Measurements from ENCODE around the gene LRSAM1.
A peak's percentile ranks its signal among the peaks of the same experiment; 100 is the strongest.

The LRSAM1 gene

DNA sequence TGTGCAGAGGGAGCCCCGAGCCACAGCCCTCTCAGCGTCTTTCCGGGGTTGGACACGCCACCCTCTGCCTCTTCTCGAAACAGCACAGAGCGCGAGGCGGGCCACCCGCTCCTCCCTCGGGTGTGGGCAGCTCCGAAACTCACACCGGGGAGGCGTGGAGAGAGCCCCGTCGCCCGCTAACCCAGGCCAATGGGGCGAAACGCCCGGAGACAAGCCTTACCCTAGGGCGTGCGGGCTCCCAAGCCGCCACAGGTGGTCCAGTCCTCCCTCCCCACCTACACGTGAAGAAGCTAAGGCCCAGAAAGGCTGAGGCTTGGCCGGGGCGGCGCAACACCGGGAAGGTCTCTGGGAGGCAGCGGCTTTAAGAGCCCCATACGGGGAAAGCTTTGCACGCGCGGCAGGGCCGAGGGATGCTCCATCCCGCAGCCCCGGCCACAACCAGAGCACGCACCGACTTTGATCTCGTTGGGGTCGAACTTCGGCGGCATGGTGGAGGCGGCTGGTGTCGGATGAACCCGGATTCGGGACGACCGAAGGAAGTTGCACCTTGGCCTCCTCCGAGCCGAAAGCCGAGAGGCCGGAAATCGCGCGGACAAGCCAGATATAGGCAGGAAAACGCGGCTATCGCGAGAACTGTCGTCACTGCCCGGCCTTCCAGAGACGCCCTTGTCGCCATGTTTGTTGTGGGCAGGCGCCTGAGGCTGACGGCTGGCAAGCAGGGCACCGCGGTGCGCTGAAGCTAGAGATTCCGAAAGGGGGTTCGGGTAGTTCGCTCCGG, at the start of gene LRSAM1, which contains the start of gene RPL12:
Gene LRSAM1, plus strand, starts transcription at position 681 of the 778 bp plus-strand sequence. CDS start 3,018 bp downstream, outside the sequence.
Gene RPL12, minus strand, starts transcription at position 577 of the 778 bp plus-strand sequence. Its CDS starts 89 bp downstream, at position 488.
- peak; percentile 92 for DNase-seq (ENCODE audit: low spot score)

DNA sequence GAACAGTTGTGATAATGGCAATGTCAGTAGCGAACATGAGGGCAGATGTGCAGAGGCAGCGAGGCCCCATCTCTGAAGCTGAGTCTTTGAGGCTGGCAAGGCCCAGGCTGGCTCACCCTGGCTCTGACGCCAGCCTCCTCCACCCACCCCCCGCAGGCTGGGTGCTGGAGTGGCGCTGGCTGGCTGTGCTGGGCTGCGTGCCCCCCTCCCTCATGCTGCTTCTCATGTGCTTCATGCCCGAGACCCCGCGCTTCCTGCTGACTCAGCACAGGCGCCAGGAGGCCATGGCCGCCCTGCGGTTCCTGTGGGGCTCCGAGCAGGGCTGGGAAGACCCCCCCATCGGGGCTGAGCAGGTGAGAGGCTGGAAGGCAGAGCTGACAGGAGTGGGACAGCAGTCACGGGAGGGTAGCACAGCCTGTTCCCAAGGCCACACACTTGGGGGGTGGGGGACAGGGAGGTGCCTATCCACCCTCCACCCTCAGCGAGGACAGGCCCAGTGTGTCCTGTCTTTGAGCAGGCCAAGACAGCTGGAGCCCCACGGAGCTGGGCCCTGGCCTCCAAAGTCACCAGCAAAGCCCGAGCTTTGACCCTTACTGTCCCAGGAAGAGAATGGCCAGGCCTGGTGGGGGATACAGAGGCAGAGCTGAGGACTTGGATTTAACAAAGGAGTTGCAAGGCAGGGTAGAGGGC, 48.8 kb upstream of the LRSAM1 start:
- DNase-seq (ENCODE audit: low spot score) = no peak

DNA sequence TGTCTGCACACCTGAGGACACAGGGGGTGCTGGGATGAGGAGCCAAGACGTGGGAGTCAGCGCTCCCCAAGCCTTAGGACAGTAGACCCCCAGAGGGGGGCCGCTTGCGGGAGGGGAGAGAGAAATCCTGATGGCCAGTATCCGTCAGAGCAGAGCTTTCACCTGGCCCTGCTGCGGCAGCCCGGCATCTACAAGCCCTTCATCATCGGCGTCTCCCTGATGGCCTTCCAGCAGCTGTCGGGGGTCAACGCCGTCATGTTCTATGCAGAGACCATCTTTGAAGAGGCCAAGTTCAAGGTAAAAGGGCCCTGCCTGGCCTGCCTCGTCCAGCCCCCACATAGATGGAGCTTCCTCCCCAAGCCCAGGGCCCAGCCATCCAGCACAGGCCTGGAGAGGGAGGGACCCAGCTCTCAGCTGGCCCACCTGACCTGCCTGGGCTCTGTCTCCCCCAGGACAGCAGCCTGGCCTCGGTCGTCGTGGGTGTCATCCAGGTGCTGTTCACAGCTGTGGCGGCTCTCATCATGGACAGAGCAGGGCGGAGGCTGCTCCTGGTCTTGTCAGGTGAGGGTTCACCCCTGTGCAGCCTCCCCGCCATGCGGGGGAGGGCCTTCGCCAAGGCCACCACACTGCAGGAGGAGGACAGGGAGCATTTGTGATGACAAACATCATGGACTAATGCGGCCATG, 47.7 kb upstream of the LRSAM1 start:
- no peak for DNase-seq (ENCODE audit: low spot score)

DNA sequence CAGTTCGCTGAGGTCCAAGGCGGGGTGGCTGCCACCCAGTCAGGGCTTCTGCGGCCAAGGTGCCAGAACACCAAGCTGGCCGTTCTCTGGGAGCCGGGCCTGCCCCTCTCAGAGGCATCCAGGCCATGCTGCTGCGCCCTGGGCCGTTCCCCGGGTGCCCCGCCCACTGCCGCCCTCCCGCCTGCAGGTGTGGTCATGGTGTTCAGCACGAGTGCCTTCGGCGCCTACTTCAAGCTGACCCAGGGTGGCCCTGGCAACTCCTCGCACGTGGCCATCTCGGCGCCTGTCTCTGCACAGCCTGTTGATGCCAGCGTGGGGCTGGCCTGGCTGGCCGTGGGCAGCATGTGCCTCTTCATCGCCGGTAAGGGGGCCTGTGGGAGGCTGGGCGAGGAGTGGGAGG, 46.7 kb upstream of the LRSAM1 start:
- DNase-seq (ENCODE audit: low spot score) = no peak

DNA sequence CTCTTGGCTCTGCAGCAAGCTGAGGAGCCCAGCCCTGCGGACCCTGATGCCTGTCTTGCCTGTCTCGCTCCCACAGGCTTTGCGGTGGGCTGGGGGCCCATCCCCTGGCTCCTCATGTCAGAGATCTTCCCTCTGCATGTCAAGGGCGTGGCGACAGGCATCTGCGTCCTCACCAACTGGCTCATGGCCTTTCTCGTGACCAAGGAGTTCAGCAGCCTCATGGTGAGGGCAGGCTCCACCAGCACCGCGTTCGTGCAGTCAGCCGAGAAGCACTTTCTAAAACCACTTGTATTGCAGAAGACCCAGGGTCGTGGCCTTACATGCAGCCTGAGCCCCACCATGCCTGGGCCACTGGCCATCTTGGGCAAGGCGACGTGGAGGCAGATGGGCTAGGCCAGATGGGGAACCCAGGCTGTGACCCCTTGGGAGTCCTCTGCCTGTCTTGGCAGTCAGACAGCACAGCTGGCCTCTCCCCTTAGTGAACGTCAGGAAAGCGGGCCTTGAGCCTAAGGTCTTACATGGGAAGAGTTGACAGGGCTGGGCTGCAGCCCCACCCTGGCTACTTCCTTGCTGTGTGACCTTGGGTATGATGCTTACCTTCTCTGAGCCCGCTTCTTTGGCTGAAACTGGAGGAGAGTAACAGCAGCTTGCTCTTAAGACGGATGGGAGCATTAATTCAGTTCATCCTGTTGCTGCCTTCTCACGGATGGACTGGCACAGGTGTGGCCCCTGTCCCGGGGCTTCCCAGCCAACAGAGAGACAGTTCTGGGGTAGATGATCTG, 45.8 kb upstream of the LRSAM1 start:
- DNase-seq (ENCODE audit: low spot score) = no peak

DNA sequence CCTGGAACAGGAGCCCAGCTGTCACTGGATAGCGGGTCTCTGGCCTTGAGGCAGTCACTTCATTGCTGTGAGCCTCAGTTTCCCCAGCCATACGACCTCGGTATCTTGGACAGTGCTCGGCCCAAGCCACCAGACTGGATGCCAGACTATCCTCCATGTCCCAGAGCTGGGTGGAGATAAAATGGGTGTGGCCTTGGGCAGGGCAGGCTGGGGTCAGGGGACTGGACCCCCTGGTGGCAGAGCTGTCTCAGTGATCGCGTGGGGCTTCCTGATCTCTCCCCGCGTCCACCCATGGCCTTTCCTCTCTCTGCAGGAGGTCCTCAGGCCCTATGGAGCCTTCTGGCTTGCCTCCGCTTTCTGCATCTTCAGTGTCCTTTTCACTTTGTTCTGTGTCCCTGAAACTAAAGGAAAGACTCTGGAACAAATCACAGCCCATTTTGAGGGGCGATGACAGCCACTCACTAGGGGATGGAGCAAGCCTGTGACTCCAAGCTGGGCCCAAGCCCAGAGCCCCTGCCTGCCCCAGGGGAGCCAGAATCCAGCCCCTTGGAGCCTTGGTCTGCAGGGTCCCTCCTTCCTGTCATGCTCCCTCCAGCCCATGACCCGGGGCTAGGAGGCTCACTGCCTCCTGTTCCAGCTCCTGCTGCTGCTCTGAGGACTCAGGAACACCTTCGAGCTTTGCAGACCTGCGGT, 44.4 kb upstream of the LRSAM1 start:
- DNase-seq (ENCODE audit: low spot score) = no peak

DNA sequence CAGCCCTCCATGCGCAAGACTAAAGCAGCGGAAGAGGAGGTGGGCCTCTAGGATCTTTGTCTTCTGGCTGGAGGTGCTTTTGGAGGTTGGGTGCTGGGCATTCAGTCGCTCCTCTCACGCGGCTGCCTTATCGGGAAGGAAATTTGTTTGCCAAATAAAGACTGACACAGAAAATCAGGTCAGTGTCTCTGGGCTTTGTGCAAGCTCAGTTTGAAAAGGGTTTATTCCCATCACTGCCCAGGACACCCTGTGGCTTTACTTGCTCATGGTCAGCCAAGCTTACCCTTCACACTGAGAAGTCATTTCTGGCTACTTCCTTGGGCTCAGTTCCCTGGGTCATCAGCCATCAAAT, 43.8 kb upstream of the LRSAM1 start:
- DNase-seq (ENCODE audit: low spot score) = no peak

DNA sequence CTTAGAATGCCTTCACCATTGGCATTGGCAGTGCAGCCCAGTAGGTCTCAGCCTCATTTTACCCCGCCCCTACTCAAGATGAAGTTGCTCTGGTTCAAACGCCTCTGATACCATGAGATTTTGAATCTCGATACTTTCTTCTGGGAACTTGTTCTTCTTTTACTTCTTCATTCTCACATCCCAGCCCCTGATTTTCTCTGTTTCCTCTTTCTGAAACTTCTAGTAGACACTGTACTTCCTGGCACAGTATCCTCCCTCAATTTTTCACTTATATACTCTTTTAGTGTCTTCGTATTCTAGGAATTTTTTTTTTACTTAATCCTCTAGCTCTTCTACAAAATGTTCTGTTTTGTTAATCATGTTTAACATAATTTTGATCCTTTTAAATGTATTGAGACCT, 40.2 kb upstream of the LRSAM1 start:
- peak; percentile 52 for DNase-seq (ENCODE audit: low spot score)

DNA sequence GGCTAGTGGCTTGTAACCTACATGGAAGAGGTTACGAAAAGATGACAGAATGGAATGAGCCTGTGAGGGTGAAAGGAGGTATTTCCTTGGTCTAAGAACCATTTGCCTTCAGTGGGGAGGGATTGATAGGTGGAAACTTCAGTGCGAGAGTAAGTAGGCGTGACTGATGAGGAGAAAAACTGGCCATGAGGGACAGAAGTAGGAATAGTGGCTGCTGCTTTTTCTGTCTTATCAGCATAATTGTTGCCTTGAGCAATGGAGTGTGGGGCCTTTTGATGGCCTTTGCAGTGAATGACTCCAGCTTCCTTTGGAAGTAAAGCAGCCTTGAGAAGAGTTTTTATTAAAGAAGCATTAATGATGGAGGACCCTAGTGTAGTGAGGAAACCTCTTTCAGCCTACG, 36.2 kb upstream of the LRSAM1 start:
- no peak for DNase-seq (ENCODE audit: low spot score)

DNA sequence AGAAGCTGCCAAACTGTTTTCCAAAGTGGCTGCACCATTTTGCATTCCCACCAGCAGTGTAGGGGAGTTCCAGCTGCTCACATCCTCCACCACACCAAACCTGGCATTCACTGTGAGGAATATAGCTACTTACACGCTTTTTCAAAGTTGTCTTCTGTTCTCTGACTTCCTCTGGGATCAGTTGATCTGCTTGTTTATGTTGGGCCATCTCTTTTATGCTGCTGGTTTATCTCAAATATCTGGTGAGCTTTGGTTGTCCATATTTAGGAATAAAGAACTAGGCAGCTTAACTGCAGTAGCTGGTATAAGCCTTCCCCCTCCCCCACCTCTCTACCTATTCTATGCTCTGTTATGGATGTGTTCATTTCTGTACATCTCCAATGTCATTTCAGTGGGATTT, 35.7 kb upstream of the LRSAM1 start:
- no peak for DNase-seq (ENCODE audit: low spot score)

DNA sequence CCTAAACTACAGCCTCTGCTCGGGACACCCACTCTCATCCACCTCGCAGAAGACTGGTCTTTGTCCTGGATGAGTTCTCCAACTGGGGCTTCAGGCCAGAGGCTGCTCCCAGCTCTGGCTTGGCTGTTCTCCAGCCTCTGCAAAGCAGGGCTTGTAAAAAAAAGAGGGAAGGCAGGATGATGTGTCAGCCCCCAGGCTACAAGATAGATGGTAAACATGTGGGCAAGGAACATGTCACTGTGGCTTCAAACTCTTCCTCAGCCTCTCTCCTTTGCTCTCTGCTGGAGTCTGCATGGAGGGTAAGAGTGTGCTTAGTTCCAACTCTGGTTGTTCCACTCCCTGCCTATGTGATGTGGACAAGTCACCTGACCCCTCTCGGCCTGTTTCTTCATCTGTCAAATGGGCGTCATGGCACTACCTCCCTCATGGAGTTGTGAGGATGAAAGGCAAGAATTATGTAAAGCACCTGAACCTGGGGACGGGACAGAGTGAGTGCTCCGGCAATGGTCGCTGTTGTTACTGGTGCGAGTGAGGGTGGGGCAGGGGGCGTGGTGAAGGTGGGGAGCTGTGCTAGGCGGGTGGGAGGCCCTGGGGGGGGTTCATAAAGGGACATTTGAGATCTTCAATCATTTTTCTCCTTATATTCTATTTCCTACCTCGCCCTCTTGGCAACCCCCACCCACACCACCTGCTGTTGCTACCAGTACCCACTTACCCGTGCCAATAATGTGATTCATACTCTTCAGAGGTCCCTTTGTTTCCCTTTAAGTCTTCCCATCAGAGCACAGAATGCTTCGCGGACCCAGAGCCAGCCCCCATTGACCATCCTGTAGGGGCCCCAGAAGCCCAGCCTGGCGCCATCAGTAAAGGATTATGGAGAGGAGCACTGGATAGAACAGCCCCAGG, 33.9 kb upstream of the LRSAM1 start:
- no peak for DNase-seq (ENCODE audit: low spot score)

DNA sequence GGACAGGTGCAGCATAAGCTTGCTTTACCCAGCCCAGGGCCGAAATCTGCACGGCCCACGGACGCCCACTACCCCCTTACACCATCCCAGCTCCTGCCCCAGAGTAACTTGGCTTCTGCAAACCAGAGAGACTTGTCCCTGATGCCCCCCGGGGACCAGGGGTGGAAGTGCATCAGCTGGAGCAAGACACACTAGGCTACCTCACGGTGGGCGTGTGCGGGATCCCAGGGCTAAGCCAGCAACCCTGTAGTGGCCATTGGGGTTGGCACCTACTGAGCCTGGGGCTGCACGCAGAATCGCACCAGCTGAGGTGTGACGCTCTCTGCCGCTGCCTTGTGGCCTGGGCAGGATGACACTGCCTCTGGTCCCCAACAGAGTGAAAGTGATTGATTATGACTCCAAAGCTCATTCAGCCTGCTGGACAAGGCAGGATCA, 33.3 kb upstream of the LRSAM1 start:
- DNase-seq (ENCODE audit: low spot score) = no peak

DNA sequence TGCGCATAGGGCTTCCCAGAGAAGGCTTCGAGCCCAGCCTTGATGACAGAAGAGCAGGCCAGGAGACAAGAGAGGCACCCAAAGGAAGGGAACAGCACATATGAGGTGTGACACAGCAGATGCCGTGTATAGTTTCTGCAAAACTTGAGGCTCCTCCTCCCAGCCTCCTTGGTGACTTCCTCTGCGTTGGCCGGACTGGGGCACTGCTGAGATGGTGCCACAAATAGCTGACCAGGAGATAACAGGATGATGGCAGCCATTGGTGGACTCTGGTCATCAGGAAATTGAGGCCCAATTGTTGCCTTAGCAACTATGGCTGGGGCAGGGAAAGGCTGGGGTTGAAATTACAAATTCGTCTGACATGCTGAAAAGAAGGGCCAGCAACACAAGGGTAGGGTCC, 32.0 kb upstream of the LRSAM1 start:
- DNase-seq (ENCODE audit: low spot score) = no peak

DNA sequence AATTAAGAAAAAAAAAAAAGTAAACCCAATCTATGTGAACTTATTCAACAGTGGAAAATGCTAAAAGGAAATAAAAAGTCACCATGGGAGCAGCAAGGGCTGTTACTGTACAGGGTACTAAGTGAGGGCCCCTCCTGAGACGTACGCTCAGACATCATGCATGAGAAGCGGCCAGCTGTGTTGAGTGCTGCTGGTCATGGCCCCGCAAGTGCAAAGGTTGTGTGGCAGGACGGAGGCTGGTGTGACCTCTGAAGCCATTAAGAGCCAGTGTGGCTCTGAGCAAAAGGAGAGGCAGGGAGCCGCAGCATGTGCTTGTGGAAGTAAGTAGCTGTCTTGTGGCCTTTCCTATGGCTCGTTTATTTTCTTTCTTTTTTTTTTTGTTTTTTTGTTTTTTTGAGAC, 30.3 kb upstream of the LRSAM1 start:
- no peak for DNase-seq (ENCODE audit: low spot score)

DNA sequence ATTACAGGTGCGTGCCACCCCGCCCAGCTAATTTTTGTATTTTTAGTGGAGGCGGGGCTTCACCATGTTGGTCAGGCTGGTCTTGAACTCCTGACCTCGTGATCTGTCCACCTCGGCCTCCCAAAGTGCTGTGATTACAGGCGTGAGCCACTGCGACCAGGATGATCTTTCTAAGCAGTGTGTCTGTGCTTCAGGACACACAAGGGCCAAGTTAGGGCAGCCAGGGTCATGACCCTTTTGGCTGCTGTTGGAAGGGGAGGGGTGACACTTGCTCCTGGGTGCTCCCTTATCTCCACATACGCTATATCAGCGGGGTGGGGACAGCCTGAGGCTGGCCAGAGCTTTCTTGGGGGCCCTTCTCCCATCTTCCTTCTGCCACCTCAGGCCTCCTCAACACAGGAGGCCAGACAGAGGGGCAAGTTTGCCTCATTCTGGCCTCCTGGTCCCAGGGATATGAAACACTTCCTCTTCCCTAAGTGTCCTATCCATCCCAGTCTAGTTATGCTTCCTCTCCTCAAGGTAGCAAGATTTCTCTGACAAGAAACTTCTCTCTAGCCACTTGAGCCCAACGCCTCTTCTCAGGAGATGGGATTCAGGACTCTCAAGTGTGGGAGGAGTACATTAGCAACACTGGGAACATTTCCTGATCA, 29.1 kb upstream of the LRSAM1 start:
- no peak for DNase-seq (ENCODE audit: low spot score)

DNA sequence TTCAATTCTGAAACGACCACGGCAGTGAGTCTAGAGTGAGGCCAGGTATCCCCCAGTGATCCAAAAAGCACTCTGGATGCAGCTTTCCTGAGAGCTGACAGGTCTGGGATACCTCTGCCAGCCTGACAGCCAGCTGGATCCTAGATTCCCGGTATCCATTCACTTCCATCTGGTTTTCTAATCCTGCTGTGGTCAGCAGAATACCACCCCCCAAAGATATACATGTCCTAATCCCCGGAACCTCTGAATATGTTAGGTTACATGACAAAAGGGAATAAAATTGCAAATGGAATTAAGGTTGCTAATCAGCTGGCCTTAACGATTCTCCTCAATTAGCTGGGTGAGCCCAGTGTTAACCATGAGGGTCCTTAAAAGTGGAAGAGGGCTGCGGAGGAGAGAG, 28.5 kb upstream of the LRSAM1 start:
- DNase-seq (ENCODE audit: low spot score) = no peak

DNA sequence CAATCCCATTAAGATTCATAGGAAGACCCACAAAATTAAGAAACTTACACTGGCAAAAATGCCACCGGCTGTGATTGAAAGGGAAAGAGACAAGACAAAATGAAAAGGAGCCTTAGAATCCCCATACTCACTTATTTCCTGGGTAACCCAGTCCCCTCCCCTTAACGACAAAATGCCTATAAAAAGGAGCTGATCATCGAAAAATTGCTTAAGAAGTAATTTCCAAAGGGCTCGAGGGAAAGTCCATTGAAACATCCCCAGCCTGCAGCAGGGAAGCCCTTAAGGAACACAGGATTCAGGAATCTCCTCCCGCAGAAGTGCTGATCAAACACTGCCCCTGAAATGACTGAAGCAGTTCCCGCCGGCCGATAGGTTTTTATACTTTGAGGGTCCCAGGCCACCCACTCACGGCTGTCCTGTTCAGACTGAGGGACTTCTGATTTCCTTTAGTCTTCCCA, 27.8 kb upstream of the LRSAM1 start:
- no peak for DNase-seq (ENCODE audit: low spot score)

DNA sequence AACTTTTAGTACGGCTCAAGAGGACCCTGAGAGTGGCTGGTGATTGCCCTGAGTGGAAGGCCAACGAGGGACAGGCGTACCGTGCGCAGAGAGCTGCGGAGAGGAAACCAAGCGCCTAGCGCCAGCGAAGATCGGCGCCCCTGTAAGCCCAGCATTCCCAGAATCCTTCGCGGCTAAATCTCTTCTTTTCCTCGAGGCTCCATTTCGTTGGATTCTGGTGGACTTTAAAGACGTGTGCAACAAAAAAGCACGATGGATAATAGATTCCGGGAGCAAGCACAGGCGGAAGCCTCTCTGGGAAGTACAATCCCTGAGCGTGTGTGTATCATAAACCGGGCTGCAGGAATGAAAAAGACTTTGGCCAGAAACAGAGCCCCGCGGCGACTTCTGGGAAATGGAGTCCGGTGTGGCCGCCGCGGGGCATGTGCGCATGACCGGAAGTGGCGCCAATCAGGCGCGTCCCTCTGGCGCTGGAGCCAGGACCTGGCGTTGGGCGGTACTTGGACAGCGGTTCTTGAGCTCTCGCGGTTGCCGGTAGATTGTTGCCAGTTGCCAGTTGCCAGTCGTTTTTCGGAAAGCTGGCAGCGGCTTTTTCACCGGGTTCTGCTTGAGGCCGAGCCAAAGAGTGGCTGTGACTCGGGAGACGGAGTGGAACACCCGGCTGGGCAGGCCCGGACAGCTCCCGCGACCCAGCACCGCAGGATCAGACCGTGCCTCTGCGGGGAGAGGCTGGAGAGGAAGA, 27.2 kb upstream of the LRSAM1 start, which contains the start of gene ZNF79:
Gene ZNF79, plus strand, starts transcription at position 449 of the 742 bp plus-strand sequence. CDS start 406 bp downstream, outside the sequence.
- DNase-seq (ENCODE audit: low spot score) = peak; percentile 94

DNA sequence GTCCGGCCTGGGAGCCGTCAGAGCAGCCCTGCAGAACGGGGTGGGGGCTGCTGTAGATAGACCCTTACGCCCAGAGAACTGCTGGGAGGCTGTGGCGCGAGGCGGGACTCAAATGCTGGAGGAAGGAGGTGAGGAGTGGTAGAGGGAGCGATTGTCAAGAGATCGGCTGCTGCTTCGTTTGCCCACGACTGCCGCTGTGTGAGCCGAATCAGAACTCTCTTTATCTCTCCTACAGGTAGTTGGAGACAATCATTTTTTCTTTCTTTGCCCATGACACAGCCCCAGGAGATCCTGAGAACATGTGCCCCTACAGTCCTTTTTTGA, 26.7 kb upstream of the LRSAM1 start:
- DNase-seq (ENCODE audit: low spot score) = peak; percentile 34
